CD8-positive, alpha-beta memory T cell (primary cell): Measurements from ENCODE around the gene FBXO10. TPM values are rescaled to one million over a fixed set of nuclear protein-coding genes. Genes with fewer than 3 reads are reported as not detected.

Source experiments
- CTCF ChIA-PET: fragments of 350-600 bp; sonication (Branson Sonifier 250); formaldehyde crosslinking; loops from one replicate; lab custom pipeline; 2021; ENCODE audit warnings: antibody characterized with exemption; lab: Charles Lee
- POLR2A ChIA-PET: fragments of 350-600 bp; sonication (Branson Sonifier 250); formaldehyde crosslinking; loops from one replicate; lab custom pipeline; 2021; ENCODE audit warnings: antibody characterized with exemption; lab: Charles Lee
- DNase-seq, 5 donors: peaks; one replicate each; pipeline versions ENCODE4 v3.0.0 to v3.0.0-alpha.2; 2020 to 2022; ENCODE audit warnings: mixed read lengths in 1 of 5
- H3K27ac ChIP-seq: one replicate; pipeline ENCODE4 v1.7.0; 2013; ENCODE audit warnings: low read depth, mild to moderate bottlenecking, low read length, moderate library complexity
- H3K27me3 ChIP-seq: 2 replicates; pipeline ENCODE4 v1.7.0; 2013; ENCODE audit warnings: low read length, mild to moderate bottlenecking; ENCODE audit not compliant: insufficient read depth, poor library complexity, severe bottlenecking
- H3K36me3 ChIP-seq: 2 replicates; pipeline ENCODE4 v1.7.0; 2013; ENCODE audit warnings: mild to moderate bottlenecking, low read length, moderate library complexity; ENCODE audit not compliant: insufficient read depth
- H3K4me1 ChIP-seq: 2 replicates; pipeline ENCODE4 v1.7.0; 2013; ENCODE audit warnings: mild to moderate bottlenecking, low read length, moderate library complexity; ENCODE audit not compliant: insufficient read depth
- H3K4me3 ChIP-seq: 2 replicates; pipeline ENCODE4 v1.7.0; 2013; ENCODE audit warnings: mild to moderate bottlenecking, low read length
- H3K9me3 ChIP-seq: 2 replicates; pipeline ENCODE4 v1.7.0; 2013; ENCODE audit warnings: mild to moderate bottlenecking, low read length
- H3K27ac Mint-ChIP-seq, 8 donors: one replicate each; pipeline ENCODE4 v1.8.0; 2020 to 2021; ENCODE audit warnings: mixed read lengths in 8 of 8, mild to moderate bottlenecking in 6 of 8, inconsistent platforms in 3 of 8, moderate library complexity in 3 of 8
- H3K27me3 Mint-ChIP-seq, 2 donors: one replicate each; pipeline ENCODE4 v1.8.0; 2020 to 2021; ENCODE audit warnings: mixed read lengths in 2 of 2, mild to moderate bottlenecking in 1 of 2, moderate library complexity in 1 of 2
- H3K36me3 Mint-ChIP-seq, 3 donors: one replicate each; pipeline ENCODE4 v1.8.0; 2020 to 2021; ENCODE audit warnings: mixed read lengths in 3 of 3, inconsistent platforms in 1 of 3, mild to moderate bottlenecking in 1 of 3
- H3K4me1 Mint-ChIP-seq, 3 donors: one replicate each; pipeline ENCODE4 v1.8.0; 2020 to 2021; ENCODE audit warnings: mixed read lengths in 3 of 3, inconsistent platforms in 1 of 3, mild to moderate bottlenecking in 1 of 3
- H3K4me3 Mint-ChIP-seq, 7 donors: one replicate each; pipeline ENCODE4 v1.8.0; 2020 to 2021; ENCODE audit warnings: mixed read lengths in 7 of 7, mild to moderate bottlenecking in 6 of 7, moderate library complexity in 4 of 7, inconsistent platforms in 2 of 7
- H3K9me3 Mint-ChIP-seq, 5 donors: one replicate each; pipeline ENCODE4 v1.8.0; 2020 to 2022; ENCODE audit warnings: mixed read lengths in 5 of 5, mild to moderate bottlenecking in 3 of 5, moderate library complexity in 2 of 5, inconsistent platforms in 1 of 5
- polyA plus RNA-seq: library from polyadenylated mRNA; unstranded; fragments of 300-500 nt; fragmentation: Illumina TruSeq; gene quantifications from one replicate; pipeline ENCODE4 v1.2.3, GENCODE V29; 2021
- total RNA-seq, 2 experiments: library from RNA; stranded (reverse); gene quantifications; one replicate each; pipeline ENCODE4 v1.2.3, GENCODE V29; 2021

Gene FBXO10, protein sequence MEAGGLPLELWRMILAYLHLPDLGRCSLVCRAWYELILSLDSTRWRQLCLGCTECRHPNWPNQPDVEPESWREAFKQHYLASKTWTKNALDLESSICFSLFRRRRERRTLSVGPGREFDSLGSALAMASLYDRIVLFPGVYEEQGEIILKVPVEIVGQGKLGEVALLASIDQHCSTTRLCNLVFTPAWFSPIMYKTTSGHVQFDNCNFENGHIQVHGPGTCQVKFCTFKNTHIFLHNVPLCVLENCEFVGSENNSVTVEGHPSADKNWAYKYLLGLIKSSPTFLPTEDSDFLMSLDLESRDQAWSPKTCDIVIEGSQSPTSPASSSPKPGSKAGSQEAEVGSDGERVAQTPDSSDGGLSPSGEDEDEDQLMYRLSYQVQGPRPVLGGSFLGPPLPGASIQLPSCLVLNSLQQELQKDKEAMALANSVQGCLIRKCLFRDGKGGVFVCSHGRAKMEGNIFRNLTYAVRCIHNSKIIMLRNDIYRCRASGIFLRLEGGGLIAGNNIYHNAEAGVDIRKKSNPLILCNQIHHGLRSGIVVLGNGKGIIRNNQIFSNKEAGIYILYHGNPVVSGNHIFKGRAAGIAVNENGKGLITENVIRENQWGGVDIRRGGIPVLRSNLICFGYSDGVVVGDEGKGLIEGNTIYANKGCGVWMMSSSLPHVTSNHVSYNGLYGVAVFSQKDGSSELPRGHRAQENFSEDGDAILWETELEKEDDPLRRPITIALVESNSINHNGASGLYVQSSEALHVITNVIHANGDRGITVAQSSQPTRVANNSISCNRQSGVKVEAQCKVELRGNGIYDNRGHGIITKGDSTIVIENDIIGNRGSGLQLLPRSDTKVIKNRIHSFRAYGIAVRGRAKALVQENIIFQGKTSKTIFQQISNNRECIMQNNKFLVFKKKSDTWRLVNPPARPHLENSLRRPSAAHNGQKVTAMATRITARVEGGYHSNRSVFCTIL
- total RNA-seq (1 to 10 TPM; 2.3 to 2.8 TPM), polyA plus RNA-seq (0.82 TPM)

DNA sequence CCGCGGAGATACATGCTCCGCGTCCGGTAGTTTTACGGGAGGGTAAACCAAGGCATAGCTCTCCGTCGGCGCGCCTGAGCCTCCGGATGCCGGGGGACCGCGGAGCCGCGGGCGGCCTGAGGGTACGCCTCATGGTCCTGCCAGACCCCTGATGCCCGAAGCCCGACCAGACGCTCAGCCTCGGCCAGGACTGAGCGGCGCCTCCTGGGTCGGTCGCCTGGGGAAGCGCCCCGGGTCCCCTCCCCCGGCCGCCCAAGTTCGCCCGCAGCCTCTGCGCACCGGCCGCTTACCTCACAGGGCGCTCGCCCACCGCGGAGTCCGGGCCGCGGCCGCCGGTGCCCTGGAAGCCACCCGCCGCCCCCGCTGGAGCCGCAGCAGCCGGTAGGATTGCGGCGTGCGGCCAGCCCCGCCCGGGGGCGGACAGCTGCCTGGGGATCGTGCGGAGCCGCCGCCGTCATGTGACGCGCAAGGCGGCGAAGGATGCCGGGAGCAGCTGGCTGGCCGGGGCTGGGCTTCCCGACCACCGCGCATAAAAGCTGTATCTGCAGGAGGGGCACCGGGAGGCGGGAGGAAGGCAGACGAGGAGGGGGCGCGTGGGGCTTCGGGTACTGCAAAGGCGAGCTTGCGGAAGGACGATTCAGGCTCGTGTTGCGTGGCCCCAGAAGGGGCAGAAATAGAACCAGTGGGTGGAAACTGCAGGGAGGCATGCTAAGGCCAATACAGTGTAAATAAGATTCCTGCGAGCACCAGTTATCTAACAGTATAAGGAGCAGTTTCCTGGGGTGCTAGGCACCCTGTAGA, at the start of gene FBXO10:
FBXO10 (minus strand) TSS at position 460 of the 801 bp plus-strand sequence. CDS start 34,612 bp downstream, outside the sequence.
- Histone ChIP-seq H3K27me3 (no peaks in the 10 kb centered on the region), H3K9me3 (no peaks in the 10 kb centered on the region), H3K27ac (no peak within 1 kb of the TSS), H3K4me1 (peaks cover 5% of the 10 kb centered on the region), H3K36me3 (peaks cover 7% of the 10 kb centered on the region), H3K4me3 (peak within 1 kb of the TSS; percentile 55)
- peak within 1 kb of the TSS; percentile 86 to 93 (median 90) for H3K4me3 Mint-ChIP-seq
- no peaks in the 10 kb centered on the region for H3K27me3 Mint-ChIP-seq
- ChIA-PET CTCF (interaction anchor here (1.1 to 2.0 kb wide), 3 partner anchors 10 to 43 kb away, joined by 3 to 4 read pairs (median 4); no protein-coding TSS in a partner anchor), POLR2A (interaction anchor here (2.2 kb wide), 1 partner anchor 16 kb away, joined by 12 read pairs; the partner anchor contains the start of gene TOMM5)
- H3K9me3 Mint-ChIP-seq, result no peaks in the 10 kb centered on the region
- peaks cover 0 to 9% (median 4%) of the 10 kb centered on the region in 3 donors for H3K36me3 Mint-ChIP-seq
- H3K4me1 Mint-ChIP-seq, result peaks cover 12 to 28% (median 20%) of the 10 kb centered on the region in 3 donors
- DNase-seq, result peak; percentile 6 to 52 (median 38)
- peak within 1 kb of the TSS in 7 of 8 donors; percentile 21 to 87 (median 79) for H3K27ac Mint-ChIP-seq

DNA sequence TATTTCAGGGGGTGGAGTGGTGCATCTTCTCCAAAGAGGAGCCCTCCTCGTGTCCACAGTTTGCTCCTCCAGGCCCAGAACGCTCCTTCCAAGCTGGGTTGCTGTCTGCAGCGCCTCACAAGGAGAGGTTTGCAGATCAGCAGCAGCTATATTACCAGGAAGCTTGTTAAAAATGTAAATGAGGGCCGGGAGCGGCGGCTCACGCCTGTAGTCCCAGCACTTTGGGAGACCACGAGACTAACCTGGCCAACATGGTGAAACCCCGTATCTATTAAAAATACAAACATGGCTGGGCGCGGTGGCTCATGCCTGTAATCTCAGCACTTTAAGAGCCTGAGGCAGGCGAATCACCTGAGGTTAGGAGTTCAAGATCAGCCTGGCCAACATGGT, 49.6 kb upstream of the FBXO10 start:
- H3K27ac ChIP-seq, result no peak overlapping the region
- Mint-ChIP-seq H3K4me3 (no peak overlapping the region), H3K9me3 (no peaks in the 10 kb centered on the region), H3K27ac (no peak overlapping the region), H3K36me3 (no peaks in the 10 kb centered on the region), H3K4me1 (no peaks in the 10 kb centered on the region), H3K27me3 (peaks cover 0 to 3% of the 10 kb centered on the region in 2 donors)
- no peaks in the 10 kb centered on the region for H3K4me1 ChIP-seq
- ChIA-PET POLR2A (no interaction called here), CTCF (no interaction called here)
- no peaks in the 10 kb centered on the region for H3K9me3 ChIP-seq
- no peak for DNase-seq
- H3K27me3 ChIP-seq, result no peaks in the 10 kb centered on the region
- H3K4me3 ChIP-seq, result no peak overlapping the region
- H3K36me3 ChIP-seq, result no peaks in the 10 kb centered on the region

DNA sequence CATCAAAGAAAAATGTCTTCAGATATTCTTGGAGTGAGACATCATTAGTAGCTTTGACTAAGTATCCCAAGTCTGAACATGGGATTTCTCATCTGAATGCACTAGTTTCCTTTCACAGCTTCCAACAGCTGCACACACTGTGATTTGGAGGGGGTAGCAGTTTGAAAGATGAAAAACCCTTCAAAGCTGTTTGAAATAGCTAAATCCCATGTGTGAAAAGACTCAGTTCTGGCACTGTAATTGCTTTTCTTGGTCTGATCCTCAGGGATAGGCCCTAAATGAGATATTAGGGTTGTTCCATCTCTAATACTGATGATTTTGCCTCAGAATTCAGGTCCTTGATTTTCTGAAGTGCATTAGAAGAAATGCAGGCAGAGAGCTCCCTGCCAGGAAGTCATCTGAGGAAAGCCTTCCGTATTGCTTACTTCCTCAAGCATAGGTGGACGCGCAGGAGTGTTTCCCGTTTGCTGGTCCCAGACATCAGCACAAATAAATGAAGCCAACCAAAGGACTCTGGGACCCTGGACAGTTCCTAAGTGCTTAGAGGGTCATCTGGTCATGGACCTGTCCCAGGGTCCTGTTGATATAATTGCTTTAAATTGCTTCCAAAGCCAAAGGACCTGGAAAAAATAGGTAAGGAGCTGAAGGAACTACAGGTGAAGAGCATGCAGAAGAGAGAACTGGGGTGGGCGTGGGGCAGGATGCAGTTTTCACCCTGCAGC, 49.0 kb upstream of the FBXO10 start:
- ChIA-PET POLR2A (no interaction called here), CTCF (no interaction called here)
- Mint-ChIP-seq H3K4me3 (no peak overlapping the region), H3K36me3 (no peaks in the 10 kb centered on the region), H3K4me1 (no peaks in the 10 kb centered on the region), H3K9me3 (no peaks in the 10 kb centered on the region), H3K27me3 (peaks cover 0 to 3% of the 10 kb centered on the region in 2 donors), H3K27ac (no peak overlapping the region)
- Histone ChIP-seq H3K27ac (no peak overlapping the region), H3K9me3 (no peaks in the 10 kb centered on the region), H3K4me3 (no peak overlapping the region), H3K27me3 (no peaks in the 10 kb centered on the region), H3K4me1 (no peaks in the 10 kb centered on the region), H3K36me3 (no peaks in the 10 kb centered on the region)
- no peak for DNase-seq

DNA sequence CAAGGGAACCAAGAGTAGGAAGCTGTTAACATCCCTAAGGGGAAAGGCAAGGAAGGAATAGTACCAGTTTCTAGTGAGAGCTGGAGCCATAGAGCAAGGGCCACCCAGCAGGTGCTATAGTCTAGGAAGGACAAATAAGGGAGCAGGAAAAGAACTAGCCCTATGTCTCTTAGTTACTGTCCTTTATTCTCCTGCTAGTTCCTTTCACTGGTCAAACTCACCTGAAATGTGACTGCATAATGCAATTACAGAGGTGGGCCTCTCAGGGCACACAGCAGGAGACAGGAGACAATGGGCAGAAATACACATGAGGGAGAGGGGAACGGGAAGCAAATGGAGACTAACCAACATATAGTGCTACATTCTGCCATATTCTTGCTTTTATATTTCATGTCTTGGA, 47.9 kb upstream of the FBXO10 start:
- peaks cover 0 to 3% of the 10 kb centered on the region in 2 donors for H3K27me3 Mint-ChIP-seq
- Histone ChIP-seq H3K27ac (no peak overlapping the region), H3K36me3 (no peaks in the 10 kb centered on the region), H3K27me3 (no peaks in the 10 kb centered on the region), H3K4me1 (no peaks in the 10 kb centered on the region), H3K4me3 (no peak overlapping the region), H3K9me3 (no peaks in the 10 kb centered on the region)
- no peaks in the 10 kb centered on the region for H3K36me3 Mint-ChIP-seq
- no peak for DNase-seq
- ChIA-PET CTCF (no interaction called here), POLR2A (no interaction called here)
- H3K9me3 Mint-ChIP-seq, result no peaks in the 10 kb centered on the region
- H3K4me1 Mint-ChIP-seq, result no peaks in the 10 kb centered on the region
- no peak overlapping the region for H3K27ac Mint-ChIP-seq
- H3K4me3 Mint-ChIP-seq, result no peak overlapping the region

DNA sequence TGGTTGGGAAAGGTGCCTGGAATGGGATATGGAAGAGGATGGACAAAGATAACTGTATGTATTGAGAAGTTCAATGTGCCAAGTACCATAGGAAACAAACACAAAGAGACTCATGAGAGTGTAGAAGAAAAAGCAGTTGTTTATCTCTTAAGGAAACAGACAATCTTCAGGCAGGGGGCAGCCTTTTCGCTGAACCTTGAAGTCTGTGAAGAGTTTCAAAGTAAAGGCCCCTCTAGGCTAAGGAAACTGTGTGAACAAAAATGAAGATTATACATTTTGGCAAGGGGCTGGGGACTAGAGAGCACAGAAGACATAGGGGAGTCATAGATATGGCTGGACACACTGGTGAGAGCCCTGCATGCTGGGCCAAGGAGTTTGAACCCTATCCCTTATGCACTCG, 47.1 kb upstream of the FBXO10 start:
- H3K36me3 Mint-ChIP-seq, result no peaks in the 10 kb centered on the region
- no peaks in the 10 kb centered on the region for H3K27me3 ChIP-seq

DNA sequence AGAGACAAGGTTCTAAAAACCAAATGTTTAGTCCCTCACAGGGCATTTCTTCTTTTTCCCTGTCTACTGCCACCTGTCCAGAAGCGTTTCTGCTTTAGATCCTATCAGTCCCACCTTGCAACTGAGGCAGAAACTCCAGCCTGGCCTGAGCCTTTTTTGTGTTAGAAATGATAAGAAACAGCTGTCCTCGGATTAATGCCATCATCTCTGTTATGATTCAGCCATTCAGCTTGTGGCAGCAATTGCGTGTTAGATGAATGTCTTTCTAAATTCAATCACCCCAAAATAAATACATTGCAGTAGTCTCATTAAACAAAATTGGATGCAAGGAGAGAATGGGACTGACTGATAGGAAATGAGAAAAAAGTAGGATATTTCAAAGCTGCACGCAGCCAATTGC, 46.3 kb upstream of the FBXO10 start:
- Mint-ChIP-seq H3K4me3 (no peak overlapping the region), H3K4me1 (no peaks in the 10 kb centered on the region), H3K27ac (no peak overlapping the region), H3K27me3 (peaks cover 3 to 12% of the 10 kb centered on the region in 2 donors), H3K36me3 (no peaks in the 10 kb centered on the region), H3K9me3 (no peaks in the 10 kb centered on the region)
- CTCF ChIA-PET, result no interaction called here
- DNase-seq, result no peak
- no peak overlapping the region for H3K27ac ChIP-seq
- no peaks in the 10 kb centered on the region for H3K4me1 ChIP-seq
- H3K27me3 ChIP-seq, result no peaks in the 10 kb centered on the region
- POLR2A ChIA-PET, result no interaction called here
- no peaks in the 10 kb centered on the region for H3K9me3 ChIP-seq
- H3K36me3 ChIP-seq, result no peaks in the 10 kb centered on the region
- no peak overlapping the region for H3K4me3 ChIP-seq

More for the DNA sequence above, 47.1 kb upstream of the FBXO10 start:
- ChIA-PET POLR2A (no interaction called here), CTCF (no interaction called here)
- Mint-ChIP-seq H3K27ac (peak overlapping the region in 1 of 8 donors; percentile 44), H3K4me1 (no peaks in the 10 kb centered on the region), H3K4me3 (no peak overlapping the region), H3K9me3 (no peaks in the 10 kb centered on the region), H3K27me3 (peaks cover 3 to 5% of the 10 kb centered on the region in 2 donors)
- Histone ChIP-seq H3K4me3 (no peak overlapping the region), H3K27ac (no peak overlapping the region), H3K36me3 (no peaks in the 10 kb centered on the region), H3K9me3 (no peaks in the 10 kb centered on the region), H3K4me1 (no peaks in the 10 kb centered on the region)
- DNase-seq, result no peak
